IMR-90 (cell line): ENCODE measurements around the gene UBE2N. TPM values are rescaled to one million over a fixed set of nuclear protein-coding genes. Genes with fewer than 3 reads are reported as not detected.

ENCODE experiments used
- ATAC-seq: fragments of 200-7000 bp; cut with Tn5 transposase; 2 replicates; pipeline ENCODE4 v1.9.1; 2020; ENCODE audit warnings: low read depth, mild to moderate bottlenecking, moderate library complexity
- BruUV-seq: library from RNA; stranded (reverse); fragments of 400-500 nt; replicated peaks from 2 replicates; lab custom pipeline; 2021; lab: Mats Ljungman, UMichigan
- CTCF ChIA-PET: fragments of 300-600 bp; formaldehyde crosslinking; extraction: SDS; loops from one replicate; lab custom pipeline; 2021; ENCODE audit warnings: antibody characterized with exemption; lab: Yijun Ruan, JAX
- POLR2A ChIA-PET: fragments of 300-600 bp; sonication (Branson Sonifier 250); formaldehyde crosslinking; loops from one replicate; lab custom pipeline; 2022; ENCODE audit warnings: antibody characterized with exemption; ENCODE audit not compliant: unreplicated experiment; lab: Charles Lee
- DNase-seq: peaks from one replicate; pipeline ENCODE4 v3.0.0; 2013
- H2AFZ ChIP-seq: replicated peaks from 2 replicates; pipeline ENCODE3; 2013; ENCODE audit warnings: low read length, mild to moderate bottlenecking; ENCODE audit not compliant: poor library complexity
- H2AK5ac ChIP-seq: 2 replicates; pipeline ENCODE4 v1.6.1; 2013; ENCODE audit warnings: low read depth, low read length, inconsistent platforms
- H2AK9ac ChIP-seq: replicated peaks from 2 replicates; pipeline ENCODE3; 2013; ENCODE audit warnings: mild to moderate bottlenecking, low read depth, low read length, moderate library complexity; ENCODE audit not compliant: poor library complexity
- H2BK120ac ChIP-seq: 2 replicates; pipeline ENCODE4 v1.6.1; 2013; ENCODE audit warnings: low read depth, low read length, inconsistent platforms
- H2BK15ac ChIP-seq: 3 replicates; pipeline ENCODE4 v1.6.1; 2013; ENCODE audit warnings: low read depth, low read length, inconsistent platforms
- H2BK20ac ChIP-seq: 2 replicates; pipeline ENCODE4 v1.6.1; 2013; ENCODE audit warnings: low read depth, mild to moderate bottlenecking, inconsistent platforms, low read length, moderate library complexity
- H2BK5ac ChIP-seq: 2 replicates; pipeline ENCODE4 v1.6.1; 2013; ENCODE audit warnings: mild to moderate bottlenecking, low read depth, low read length, inconsistent platforms; ENCODE audit not compliant: poor library complexity, severe bottlenecking
- H3K14ac ChIP-seq: replicated peaks from 2 replicates; pipeline ENCODE4 v1.6.1; 2013; ENCODE audit warnings: low read depth, low read length, inconsistent platforms
- H3K18ac ChIP-seq: 2 replicates; pipeline ENCODE4 v1.6.1; 2013; ENCODE audit warnings: low read depth, low read length, control low read depth
- H3K23ac ChIP-seq: 2 replicates; pipeline ENCODE4 v1.6.1; 2013; ENCODE audit warnings: low read depth, low read length, inconsistent platforms
- H3K27ac ChIP-seq: 2 replicates; pipeline ENCODE4 v1.5.1; 2013; ENCODE audit warnings: mild to moderate bottlenecking, control low read depth, low read length; ENCODE audit not compliant: insufficient read depth
- H3K27me3 ChIP-seq: 2 replicates; pipeline ENCODE4 v1.6.1; 2013; ENCODE audit warnings: low read length; ENCODE audit not compliant: control insufficient read depth, insufficient read depth
- H3K36me3 ChIP-seq: 2 replicates; pipeline ENCODE4 v1.6.1; 2013; ENCODE audit warnings: low read length, mixed read lengths; ENCODE audit not compliant: control insufficient read depth, insufficient read depth
- H3K4ac ChIP-seq: 2 replicates; pipeline ENCODE4 v1.6.1; 2013; ENCODE audit warnings: low read depth, low read length, inconsistent platforms
- H3K4me1 ChIP-seq: 2 replicates; pipeline ENCODE4 v1.6.1; 2013; ENCODE audit warnings: low read length, mixed read lengths; ENCODE audit not compliant: control insufficient read depth, insufficient read depth
- H3K4me2 ChIP-seq: 2 replicates; pipeline ENCODE4 v1.6.1; 2013; ENCODE audit warnings: low read depth, mild to moderate bottlenecking, control low read depth, low read length, moderate library complexity
- H3K4me3 ChIP-seq: 2 replicates; pipeline ENCODE4 v1.5.1; 2013; ENCODE audit warnings: low read depth, mild to moderate bottlenecking, control low read depth, low read length, moderate library complexity; ENCODE audit not compliant: insufficient read depth
- H3K56ac ChIP-seq: 2 replicates; pipeline ENCODE4 v1.6.1; 2013; ENCODE audit warnings: low read length, inconsistent platforms; ENCODE audit not compliant: insufficient read depth; ENCODE audit errors: extremely low read depth
- H3K79me1 ChIP-seq, 2 experiments: 2 replicates each; pipeline ENCODE4 v1.6.1; 2013; ENCODE audit warnings: low read length in 2 of 2, inconsistent platforms in 1 of 2, low read depth in 1 of 2
- H3K9ac ChIP-seq: 2 replicates; pipeline ENCODE4 v1.6.1; 2013; ENCODE audit warnings: low read depth, low read length, control low read depth
- H3K9me1 ChIP-seq: 2 replicates; pipeline ENCODE4 v1.6.1; 2013; ENCODE audit warnings: low read length, inconsistent platforms; ENCODE audit not compliant: insufficient read depth
- H3K9me3 ChIP-seq: 2 replicates; pipeline ENCODE4 v1.6.1; 2013; ENCODE audit warnings: low read length; ENCODE audit not compliant: control insufficient read depth, insufficient read depth
- H4K20me1 ChIP-seq: 2 replicates; pipeline ENCODE4 v1.6.1; 2013; ENCODE audit warnings: low read length, inconsistent platforms; ENCODE audit not compliant: insufficient read depth
- H4K5ac ChIP-seq: 2 replicates; pipeline ENCODE4 v1.6.1; 2013; ENCODE audit warnings: mild to moderate bottlenecking, low read depth, low read length, control low read depth
- H4K8ac ChIP-seq, 2 experiments: 2 replicates each; pipeline ENCODE4 v1.6.1; 2013; ENCODE audit warnings: low read depth in 2 of 2, low read length in 2 of 2, control low read depth in 1 of 2, inconsistent platforms in 1 of 2
- H4K91ac ChIP-seq: 2 replicates; pipeline ENCODE4 v1.6.1; 2013; ENCODE audit warnings: low read depth, low read length, inconsistent platforms; ENCODE audit not compliant: insufficient read depth
- BHLHE40 ChIP-seq: fragments of 150-350 bp; IDR thresholded peaks from 2 replicates; pipeline ENCODE4 v1.6.1; 2016; ENCODE audit warnings: mild to moderate bottlenecking, low read depth, low read length
- CEBPB ChIP-seq: IDR thresholded peaks from 2 replicates; pipeline ENCODE4 v1.6.1; 2012; ENCODE audit warnings: low read depth, low read length, improper control_type of control experiment
- CHD1 ChIP-seq: IDR thresholded peaks from 2 replicates; pipeline ENCODE4 v1.6.1; 2012; ENCODE audit warnings: low read depth, low read length, improper control_type of control experiment
- CTCF ChIP-seq: conservative IDR thresholded peaks from 2 replicates; pipeline ENCODE4 v1.5.1; 2012; ENCODE audit warnings: mild to moderate bottlenecking, low read depth, low read length, improper control_type of control experiment
- ELK1 ChIP-seq: fragments of 150-350 bp; IDR thresholded peaks from 2 replicates; pipeline ENCODE4 v1.6.1; 2016; ENCODE audit warnings: low read depth, mild to moderate bottlenecking, low read length, moderate library complexity, borderline replicate concordance
- FOS ChIP-seq: fragments of 150-350 bp; IDR thresholded peaks from 2 replicates; pipeline ENCODE4 v1.6.1; 2016; ENCODE audit warnings: low read depth, low read length
- MAFK ChIP-seq: IDR thresholded peaks from 2 replicates; pipeline ENCODE4 v1.6.1; 2012; ENCODE audit warnings: low read depth, low read length, improper control_type of control experiment
- MAZ ChIP-seq: IDR thresholded peaks from 2 replicates; pipeline ENCODE4 v1.6.1; 2012; ENCODE audit warnings: low read depth, mild to moderate bottlenecking, low read length, improper control_type of control experiment, moderate library complexity, borderline replicate concordance
- MXI1 ChIP-seq: IDR thresholded peaks from 2 replicates; pipeline ENCODE4 v1.6.1; 2012; ENCODE audit warnings: low read depth, mild to moderate bottlenecking, low read length, moderate library complexity, borderline replicate concordance
- NFE2L2 ChIP-seq: fragments of 150-350 bp; IDR thresholded peaks from 2 replicates; pipeline ENCODE4 v1.6.1; 2016; ENCODE audit warnings: low read depth, mild to moderate bottlenecking, low read length
- POLR2A ChIP-seq: IDR thresholded peaks from 2 replicates; pipeline ENCODE4 v1.6.1; 2012; ENCODE audit warnings: mild to moderate bottlenecking, low read depth, low read length
- RAD21 ChIP-seq: IDR thresholded peaks from 2 replicates; pipeline ENCODE4 v1.6.1; 2012; ENCODE audit warnings: low read length, improper control_type of control experiment
- RCOR1 ChIP-seq: IDR thresholded peaks from 2 replicates; pipeline ENCODE4 v1.6.1; 2012; ENCODE audit warnings: mild to moderate bottlenecking, low read length, improper control_type of control experiment; ENCODE audit not compliant: insufficient replicate concordance
- RFX5 ChIP-seq: IDR thresholded peaks from 2 replicates; pipeline ENCODE4 v1.8.0; 2012; ENCODE audit warnings: low read depth, mild to moderate bottlenecking, low read length, moderate library complexity
- SMC3 ChIP-seq: fragments of 150-350 bp; IDR thresholded peaks from 2 replicates; pipeline ENCODE4 v1.6.1; 2016; ENCODE audit warnings: low read depth, mild to moderate bottlenecking, antibody characterized with exemption, low read length, moderate library complexity
- USF2 ChIP-seq: fragments of 150-350 bp; IDR thresholded peaks from 2 replicates; pipeline ENCODE4 v1.6.1; 2017; ENCODE audit warnings: mild to moderate bottlenecking, antibody characterized with exemption, low read length, low read depth
- WGBS, 2 experiments: methylation state at CpG; one replicate each; pipeline versions ENCODE4 v1.1.5 to v1.1.7; 2013; ENCODE audit warnings: missing lambda C conversion rate in 2 of 2; ENCODE audit not compliant: insufficient read length in 1 of 2; ENCODE audit errors: extremely low coverage in 2 of 2; 5-methylcytosine and 5-hydroxymethylcytosine counted together
- dilution Hi-C: fragments of 300-500 bp; cut with HindIII; formaldehyde crosslinking; loops from one replicate; pipeline ENCODE4 v1.14.3; 2018; ENCODE audit warnings: low sequenced_read_pairs; ENCODE audit not compliant: unreplicated experiment
- in situ Hi-C: fragments of 300-500 bp; cut with MboI; formaldehyde crosslinking; loops from 3 replicates; pipeline ENCODE4 v1.14.3; 2019; ENCODE audit warnings: low sequenced_read_pairs, inconsistent platforms, mixed read lengths
- intact Hi-C: fragments of 100-400 bp; cut with micrococcal nuclease; formaldehyde crosslinking; loops from 2 replicates; pipeline ENCODE4 v1.10.0; 2022
- polyA plus RNA-seq, 3 experiments: library from polyadenylated mRNA; depleted of rRNA; stranded (reverse); fragments of >200 nt; gene quantifications; 2 replicates each; pipeline ENCODE4 v1.2.3, GENCODE V29; 2012; ENCODE audit warnings: low replicate concordance in 1 of 3
- total RNA-seq: library from RNA; depleted of rRNA; stranded (reverse); fragments of >200 nt; gene quantifications from 2 replicates; pipeline ENCODE4 v1.2.3, GENCODE V29; 2012

UBE2N gene
- total and polyA plus RNA-seq, 2 of the 4 experiments (the other 2 are of a cell fraction) = 64.5 to 103 TPM

GRCh38 chr12:93358058-93358457, 83.7 kb downstream of the UBE2N start:
- H3K9ac ChIP-seq = no peak overlapping the region
- no peak overlapping the region for H3K4me3 ChIP-seq
- WGBS, 2 experiments = no CpG with 5 or more reads among the region's 2 CpGs
- TF ChIP-seq ELK1 (no peak), FOS (no peak), RAD21 (no peak), MAFK (no peak), SMC3 (no peak), CTCF (no peak), CHD1 (no peak), MAZ (no peak), POLR2A (no peak), USF2 (no peak), MXI1 (no peak), BHLHE40 (no peak), NFE2L2 (no peak), CEBPB (no peak), RFX5 (no peak), RCOR1 (no peak)
- H4K20me1 ChIP-seq = no peaks in the 10 kb centered on the region
- no peak overlapping the region for H2BK15ac ChIP-seq
- no TSS peak for BruUV-seq
- H2AK5ac ChIP-seq = no peak overlapping the region
- no peak overlapping the region for H2BK120ac ChIP-seq
- H2BK20ac ChIP-seq = no peak overlapping the region
- H3K79me1 ChIP-seq = no peaks in the 10 kb centered on the region
- H3K27me3 ChIP-seq = no peaks in the 10 kb centered on the region
- no peaks in the 10 kb centered on the region for H3K9me3 ChIP-seq
- ChIA-PET POLR2A (no interaction called here), CTCF (no interaction called here)
- no peak overlapping the region for H3K14ac ChIP-seq
- H2BK5ac ChIP-seq = no peak overlapping the region
- no peak overlapping the region for H3K56ac ChIP-seq
- no peak overlapping the region for H2AFZ ChIP-seq
- no peak overlapping the region for H4K5ac ChIP-seq
- no peak overlapping the region for H3K4ac ChIP-seq
- no peak overlapping the region for H2AK9ac ChIP-seq
- intact Hi-C loops = no loop called here
- no peaks in the 10 kb centered on the region; the same call in 1 of the 2 replicates for H3K4me1 ChIP-seq
- ATAC-seq = no peak
- H3K36me3 ChIP-seq = no peaks in the 10 kb centered on the region
- H3K23ac ChIP-seq = no peak overlapping the region
- no peaks in the 10 kb centered on the region for H3K9me1 ChIP-seq
- H4K91ac ChIP-seq = no peak overlapping the region
- dilution Hi-C loops = no loop called here
- no peak for DNase-seq
- in situ Hi-C loops = no loop called here
- no peak overlapping the region for H3K27ac ChIP-seq
- H3K18ac ChIP-seq = no peak overlapping the region
- no peak overlapping the region for H4K8ac ChIP-seq
- H3K4me2 ChIP-seq = no peak overlapping the region
